ENCODE results near the gene AXL.
A peak's percentile ranks its signal among the peaks of the same experiment; 100 is the strongest.
"Not testable (repeated sequence)": the region's sequence is repeated elsewhere in the genome, so short reads cannot be mapped to it uniquely, and the experiment has no call there.

Gene AXL

GRCh38 chr19:41218615-41219507 lies at the start of gene AXL:
AXL (plus strand) TSS chr19:41219223; CDS start chr19:41219393, 170 bp downstream.
- peak; percentile 89 for DNase-seq (ENCODE audit: low spot score)

DNA sequence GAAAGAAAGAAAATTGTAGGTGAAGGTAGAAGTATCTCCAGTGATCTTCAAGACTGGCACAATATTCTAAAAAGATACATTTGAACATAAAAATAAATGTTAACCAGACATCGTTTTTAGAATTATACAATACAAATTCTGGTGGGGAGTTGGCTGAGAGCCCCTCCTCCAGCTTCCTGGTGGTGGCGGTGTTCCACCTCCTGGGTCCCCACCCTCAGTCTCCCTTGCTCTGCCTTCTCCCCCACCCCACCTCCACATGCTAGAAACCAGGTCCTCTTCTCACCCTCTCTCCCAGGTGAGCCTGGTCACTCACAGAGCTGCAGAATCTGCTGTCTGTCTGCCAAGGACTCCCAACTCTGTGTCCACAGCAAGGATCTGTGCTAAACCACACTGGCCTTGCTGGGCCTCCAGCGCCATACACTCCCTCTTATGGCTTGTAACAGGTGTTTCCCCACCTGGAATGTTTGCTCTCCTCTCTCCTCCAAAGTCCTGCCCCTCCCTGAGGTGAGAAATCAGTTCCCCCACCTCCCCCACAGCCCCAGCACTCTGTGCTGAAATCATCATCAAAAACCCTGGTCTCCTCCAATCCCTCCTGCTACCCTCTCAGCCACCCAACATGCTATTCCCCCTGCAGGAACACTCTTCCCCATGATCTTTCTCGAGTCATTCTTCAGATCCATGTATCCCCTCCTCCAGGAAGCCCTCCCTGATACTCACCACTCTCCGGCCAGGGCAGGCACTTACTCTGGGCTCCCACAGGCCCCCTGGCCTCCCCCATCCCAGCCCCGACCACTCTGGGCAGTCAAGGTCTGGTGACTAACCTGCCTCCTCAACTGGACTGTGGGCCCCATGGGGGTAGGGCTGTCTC lies 46.5 kb upstream of the AXL start:
- no peak for DNase-seq (ENCODE audit: low spot score)

DNA sequence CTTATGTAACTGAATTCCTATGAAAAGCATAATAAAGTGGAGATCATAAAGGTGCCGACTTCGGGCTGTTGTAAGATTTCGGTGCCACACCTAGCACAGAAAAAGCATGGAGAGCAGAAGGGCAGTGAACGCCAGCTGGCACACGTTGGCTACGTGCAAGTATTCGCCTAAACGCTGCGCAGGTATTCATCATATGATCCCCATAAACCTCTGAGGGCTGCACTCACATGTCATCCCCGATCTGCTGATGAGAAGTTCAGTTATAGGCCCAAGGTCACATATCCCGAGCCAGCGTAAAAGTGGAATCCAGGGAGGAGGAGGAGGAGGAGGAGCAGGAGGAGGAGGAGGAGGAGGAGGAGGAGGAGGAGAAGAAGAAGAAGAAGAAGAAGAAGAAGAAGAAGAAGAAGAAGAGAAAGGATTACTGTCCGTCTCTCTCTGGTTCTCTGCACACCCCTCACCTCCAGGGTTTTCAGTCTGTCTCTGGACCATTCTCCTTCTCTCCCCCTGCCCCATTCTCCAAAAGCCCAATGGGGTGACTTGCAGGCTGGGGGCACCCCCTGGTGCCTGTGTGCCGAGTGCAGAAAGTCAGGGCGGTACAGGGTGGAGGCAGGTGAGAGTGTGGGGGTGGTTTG lies 44.6 kb upstream of the AXL start:
- no peak for DNase-seq (ENCODE audit: low spot score)

DNA sequence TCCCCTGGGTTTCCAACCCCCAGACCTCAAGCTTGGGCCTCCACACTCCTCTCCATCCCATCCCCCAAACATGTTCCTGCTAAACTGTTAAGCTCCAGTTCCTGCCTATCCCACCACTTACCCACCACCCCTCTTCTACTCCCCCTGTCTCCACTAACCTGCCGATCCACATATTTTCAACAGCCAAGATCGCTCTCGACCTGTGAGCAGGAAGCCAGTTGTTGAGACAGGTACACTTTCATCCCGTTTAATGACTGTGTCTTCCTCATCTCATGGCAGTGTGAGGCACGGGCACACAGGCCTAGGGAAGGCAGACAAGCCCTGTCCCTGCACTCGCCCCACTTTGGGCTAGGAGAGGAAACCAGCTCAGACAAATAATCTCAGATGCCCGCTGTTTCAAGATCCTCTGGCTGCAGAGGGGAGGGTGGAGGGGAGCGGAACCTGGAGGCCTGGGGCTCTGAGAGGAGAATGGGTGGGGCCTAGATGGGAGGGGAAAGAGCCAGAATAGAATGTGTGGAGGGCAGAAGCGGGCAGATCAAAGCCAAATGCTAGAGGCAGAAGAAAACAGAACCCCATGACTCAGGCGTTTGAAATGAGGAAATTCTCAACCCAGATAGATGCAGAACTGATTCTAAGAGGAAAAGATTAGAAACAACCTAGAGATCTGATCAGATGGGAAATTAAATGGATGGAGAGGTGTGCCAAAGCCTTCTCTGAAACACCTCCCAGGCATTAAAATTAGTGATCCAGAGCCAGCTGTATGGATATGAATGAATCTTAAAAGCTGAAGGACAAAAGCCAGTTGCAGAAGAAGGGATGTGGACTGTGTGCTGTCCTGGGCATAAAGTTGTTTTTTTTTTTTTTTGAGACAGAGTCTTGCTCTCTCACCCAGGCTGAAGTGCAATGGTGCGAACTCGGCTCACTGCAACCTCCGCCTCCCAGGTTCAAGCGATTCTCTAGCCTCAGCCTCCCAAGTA lies 42.9 kb upstream of the AXL start:
- peak; percentile 76 for DNase-seq (ENCODE audit: low spot score)

DNA sequence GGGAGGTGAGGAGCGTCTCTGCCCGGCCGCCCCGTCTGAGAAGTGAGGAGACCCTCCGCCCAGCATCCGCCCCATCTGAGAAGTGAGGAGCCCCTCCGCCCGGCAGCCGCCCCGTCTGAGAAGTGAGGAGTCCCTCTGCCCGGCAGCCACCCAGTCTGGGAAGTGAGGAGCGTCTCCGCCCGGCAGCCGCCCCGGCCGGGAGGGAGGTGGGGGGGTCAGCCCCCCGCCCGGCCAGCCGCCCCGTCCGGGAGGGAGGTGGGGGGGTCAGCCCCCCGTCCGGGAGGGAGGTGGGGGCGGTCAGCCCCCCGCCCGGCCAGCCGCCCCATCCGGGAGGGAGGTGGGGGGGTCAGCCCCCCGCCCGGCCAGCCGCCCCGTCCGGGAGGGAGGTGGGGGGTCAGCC lies 38.9 kb upstream of the AXL start:
- not testable (repeated sequence) for DNase-seq (ENCODE audit: low spot score)

GRCh38 chr19:41186971-41187883 lies 31.8 kb upstream of the AXL start:
- DNase-seq (ENCODE audit: low spot score): no peak

DNA sequence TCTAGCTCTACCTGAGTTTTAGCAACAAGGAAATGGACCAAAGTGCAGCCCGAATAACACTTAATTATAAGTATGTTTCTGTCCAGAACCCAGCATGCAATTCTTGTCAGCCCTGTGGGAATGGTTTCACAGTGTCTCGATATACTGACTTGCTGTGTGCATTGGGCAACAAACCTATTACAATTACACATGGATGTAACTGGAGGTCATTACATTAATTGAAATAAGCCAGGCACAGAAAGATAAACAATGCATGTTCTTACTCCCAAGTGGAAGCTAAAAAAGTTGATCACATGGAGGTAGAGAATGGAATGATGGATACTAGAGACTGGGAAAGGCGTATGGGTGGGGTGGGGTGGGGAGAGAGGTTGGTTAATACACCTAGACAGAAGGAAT lies 31.1 kb upstream of the AXL start:
- no peak for DNase-seq (ENCODE audit: low spot score)

DNA sequence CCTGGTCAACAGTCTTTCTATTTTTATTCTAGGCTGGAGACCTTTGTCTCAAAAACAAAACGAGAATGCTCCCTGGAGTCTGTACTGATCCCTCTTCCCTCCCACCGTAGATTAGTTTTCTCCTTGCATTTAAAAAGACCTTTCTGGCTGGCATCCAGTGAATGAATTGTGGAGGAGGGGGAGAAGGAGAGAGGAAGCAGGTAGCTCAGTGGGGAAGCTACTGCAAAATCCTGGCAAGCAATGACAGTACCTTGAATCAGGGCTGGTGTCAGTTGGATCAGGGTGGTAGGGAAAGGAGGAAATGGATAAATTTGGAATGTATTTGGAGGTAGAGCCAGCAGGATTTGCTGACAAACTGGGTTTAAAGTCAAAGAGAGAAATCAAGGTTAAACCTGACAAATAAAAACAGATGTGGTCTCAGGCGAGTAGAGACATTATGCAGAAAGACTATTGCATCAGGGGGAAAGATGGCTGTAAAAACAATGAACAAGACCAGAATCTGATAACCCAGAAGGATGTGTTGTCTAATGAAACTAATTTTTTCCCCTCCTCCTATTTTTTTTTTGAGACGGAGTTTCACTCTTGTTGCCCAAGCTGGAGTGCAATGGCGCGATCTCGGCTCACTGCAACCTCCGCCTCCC lies 29.5 kb upstream of the AXL start:
- DNase-seq (ENCODE audit: low spot score): no peak

- peak; percentile 77 for DNase-seq (ENCODE audit: low spot score)
Measured at GRCh38 chr19:41192574-41193429, 26.2 kb upstream of the AXL start, which contains the start of gene CYP2S1. CYP2S1 (plus strand) TSS chr19:41193219; CDS start chr19:41193265, 46 bp downstream.

- no peak for DNase-seq (ENCODE audit: low spot score)
Measured at GRCh38 chr19:41193430-41194156, 25.4 kb upstream of the AXL start.

- DNase-seq (ENCODE audit: low spot score): no peak
Measured at GRCh38 chr19:41194157-41194552, 24.9 kb upstream of the AXL start.

DNA sequence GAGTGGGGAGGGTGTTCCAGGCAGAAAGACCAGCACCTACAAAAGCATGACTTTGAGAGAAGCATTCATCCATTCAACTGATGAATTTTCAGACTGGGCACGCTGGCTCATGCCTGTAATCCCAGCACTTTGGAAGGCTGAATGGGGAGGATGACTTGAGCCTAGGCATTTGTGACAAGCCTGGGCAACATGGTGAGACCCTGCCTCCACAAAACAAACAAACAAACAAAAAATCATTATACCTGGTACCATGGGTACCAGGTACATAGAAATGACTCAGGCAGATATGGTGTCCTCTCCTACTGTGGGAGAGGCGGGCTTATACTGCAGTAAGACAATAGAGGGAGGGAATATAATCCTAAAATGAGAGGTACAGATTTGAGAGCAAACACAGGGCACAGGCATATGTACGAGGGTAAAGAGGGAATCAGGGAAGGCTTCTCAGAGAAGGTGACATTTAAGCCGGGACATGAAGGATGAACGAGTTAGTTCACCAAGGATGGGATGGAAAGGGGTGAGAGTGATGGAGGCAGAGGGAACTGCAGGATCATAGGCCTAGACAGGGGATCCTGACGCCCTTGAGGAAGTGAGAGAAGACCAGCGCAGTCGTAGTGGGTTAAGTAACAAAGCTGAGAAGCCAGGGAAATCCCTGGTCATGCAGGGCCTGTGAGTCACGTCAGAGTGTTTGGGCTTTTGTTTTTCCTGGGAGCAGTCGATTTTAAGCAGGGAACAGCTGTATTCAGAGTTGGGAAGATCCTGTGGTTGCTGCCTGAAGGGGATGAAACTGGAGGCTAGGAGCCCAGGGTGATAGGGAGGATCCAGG lies 23.1 kb upstream of the AXL start:
- no peak for DNase-seq (ENCODE audit: low spot score)

DNA sequence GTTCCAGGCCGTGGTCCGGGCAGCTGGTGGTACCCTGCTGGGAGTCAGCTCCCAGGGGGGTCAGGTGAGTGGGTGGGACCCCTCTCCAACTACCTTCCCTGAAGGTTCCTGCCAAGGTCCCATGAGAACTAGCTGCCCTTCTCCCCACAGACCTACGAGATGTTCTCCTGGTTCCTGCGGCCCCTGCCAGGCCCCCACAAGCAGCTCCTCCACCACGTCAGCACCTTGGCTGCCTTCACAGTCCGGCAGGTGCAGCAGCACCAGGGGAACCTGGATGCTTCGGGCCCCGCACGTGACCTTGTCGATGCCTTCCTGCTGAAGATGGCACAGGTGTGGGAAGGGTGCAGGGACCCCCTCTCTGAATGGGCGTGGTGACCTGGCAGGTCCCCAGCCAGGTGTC lies 20.5 kb upstream of the AXL start:
- DNase-seq (ENCODE audit: low spot score): no peak

- DNase-seq (ENCODE audit: low spot score): no peak
Measured at GRCh38 chr19:41203371-41203770, 15.7 kb upstream of the AXL start.

GRCh38 chr19:41204338-41204737 lies 14.7 kb upstream of the AXL start:
- DNase-seq (ENCODE audit: low spot score): peak; percentile 84

- DNase-seq (ENCODE audit: low spot score): no peak
Measured at GRCh38 chr19:41205995-41206394, 13.0 kb upstream of the AXL start.

GRCh38 chr19:41206456-41206855 lies 12.6 kb upstream of the AXL start:
- DNase-seq (ENCODE audit: low spot score): no peak

All from ecto neural progenitor cell (in vitro differentiated cells).